Measurements from ENCODE around the gene ROBO1. TPM values are rescaled to one million over a fixed set of nuclear protein-coding genes. Genes with fewer than 3 reads are reported as not detected.

The ROBO1 gene
- total RNA-seq, 2 donors from 2014 or later = not detected

DNA sequence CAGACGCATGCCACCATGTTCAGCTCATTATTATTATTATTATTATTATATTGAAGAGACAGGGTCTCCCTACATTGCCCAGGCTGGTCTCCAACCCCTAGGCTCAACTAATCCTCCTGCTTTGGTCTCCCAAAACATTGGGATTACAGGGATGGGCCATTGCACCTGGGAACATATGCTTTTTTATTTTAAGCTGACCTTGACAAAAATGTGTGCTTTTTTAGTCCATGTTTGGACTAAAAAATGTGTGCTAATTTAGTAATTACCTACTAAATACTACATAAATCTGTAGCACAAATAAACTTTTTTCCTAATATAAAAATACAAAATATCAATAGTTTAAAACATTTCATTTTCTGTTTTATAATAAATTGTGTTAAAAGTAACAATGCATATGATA lies 693.2 kb downstream of the ROBO1 start:
- no peak for DNase-seq
- H3K4me3 Mint-ChIP-seq = no peak overlapping the region
- no peaks in the 10 kb centered on the region for H3K9me3 ChIP-seq (ENCODE audit: control insufficient read depth, low read length, poor library complexity, severe bottlenecking)
- no peak overlapping the region for H3K27ac Mint-ChIP-seq
- no peaks in the 10 kb centered on the region for H3K4me1 Mint-ChIP-seq
- no peaks in the 10 kb centered on the region for H3K36me3 Mint-ChIP-seq (ENCODE audit: low read depth)
- ATAC-seq = no peak
- H3K27me3 Mint-ChIP-seq = no peaks in the 10 kb centered on the region

DNA sequence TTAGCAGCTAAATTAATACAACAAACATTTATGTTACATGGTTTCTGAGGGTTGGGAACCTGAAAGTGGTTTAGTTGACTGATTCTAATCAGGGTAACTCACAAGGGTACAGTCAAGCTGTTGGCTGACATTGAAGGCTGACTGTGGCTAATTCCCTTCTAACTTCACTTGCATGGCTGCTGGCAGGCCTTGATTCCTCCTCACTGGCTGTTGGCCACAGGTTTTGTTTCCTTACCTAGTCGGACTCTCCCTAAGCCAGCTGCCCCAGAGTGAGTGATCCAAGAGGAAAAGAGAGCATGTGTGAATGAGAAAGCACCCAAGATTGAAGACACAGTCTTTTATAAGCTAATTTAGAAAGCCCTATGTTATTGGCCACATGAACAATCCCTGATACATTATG lies 700.1 kb downstream of the ROBO1 start:
- DNase-seq (no peak), ATAC-seq (no peak)
- H3K4me3 Mint-ChIP-seq = no peak overlapping the region
- no peaks in the 10 kb centered on the region for H3K36me3 Mint-ChIP-seq (ENCODE audit: low read depth)
- no peaks in the 10 kb centered on the region for H3K9me3 ChIP-seq (ENCODE audit: control insufficient read depth, low read length, poor library complexity, severe bottlenecking)
- H3K27ac Mint-ChIP-seq = no peak overlapping the region
- H3K4me1 Mint-ChIP-seq = no peaks in the 10 kb centered on the region
- no peaks in the 10 kb centered on the region for H3K27me3 Mint-ChIP-seq

DNA sequence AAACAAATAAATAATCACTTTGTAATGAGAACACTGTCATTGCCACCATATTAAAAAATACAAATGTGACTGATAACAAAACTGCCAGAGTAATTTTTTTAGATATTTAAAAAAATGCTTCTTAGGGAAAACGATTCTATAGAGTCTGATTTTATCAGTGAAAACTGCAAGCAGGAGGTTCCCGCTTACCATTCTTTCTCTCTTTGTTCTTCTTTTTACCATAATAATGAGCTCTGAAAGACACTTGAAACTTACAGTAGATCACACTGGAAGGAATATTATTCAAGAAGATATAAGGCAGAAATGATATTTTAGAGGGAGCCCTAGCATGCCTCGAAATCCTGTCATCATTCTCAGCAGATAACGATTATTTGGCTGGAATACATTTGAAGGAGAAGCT lies 701.3 kb downstream of the ROBO1 start:
- Mint-ChIP-seq H3K4me3 (no peak overlapping the region), H3K27me3 (no peaks in the 10 kb centered on the region), H3K4me1 (no peaks in the 10 kb centered on the region), H3K36me3 (ENCODE audit: low read depth) (no peaks in the 10 kb centered on the region), H3K27ac (no peak overlapping the region)
- no peaks in the 10 kb centered on the region for H3K9me3 ChIP-seq (ENCODE audit: control insufficient read depth, low read length, poor library complexity, severe bottlenecking)
- DNase-seq (no peak), ATAC-seq (no peak)

DNA sequence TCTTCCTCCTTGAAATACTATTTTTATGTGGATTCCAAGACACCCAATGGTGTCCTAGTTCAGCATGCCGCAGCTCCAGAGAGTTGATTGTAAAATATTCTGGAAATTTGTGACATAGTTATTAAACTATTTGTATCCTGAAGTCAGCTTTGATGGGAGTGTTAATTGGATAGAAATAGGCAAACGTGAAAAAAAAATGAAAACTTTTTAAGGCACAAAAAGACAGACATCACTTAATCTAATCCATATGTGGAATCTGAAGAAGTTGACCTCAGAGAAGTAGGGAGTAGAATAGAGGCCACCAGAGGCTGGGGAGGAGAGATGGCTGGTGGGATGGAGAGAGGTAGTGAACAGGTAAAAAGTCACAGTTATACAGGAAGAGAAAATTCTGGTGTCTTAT lies 704.2 kb downstream of the ROBO1 start:
- Mint-ChIP-seq H3K4me1 (no peaks in the 10 kb centered on the region), H3K36me3 (ENCODE audit: low read depth) (no peaks in the 10 kb centered on the region), H3K4me3 (no peak overlapping the region), H3K27me3 (no peaks in the 10 kb centered on the region), H3K27ac (no peak overlapping the region)
- no peak for ATAC-seq
- no peak for DNase-seq
- H3K9me3 ChIP-seq (ENCODE audit: control insufficient read depth, low read length, poor library complexity, severe bottlenecking) = no peaks in the 10 kb centered on the region

DNA sequence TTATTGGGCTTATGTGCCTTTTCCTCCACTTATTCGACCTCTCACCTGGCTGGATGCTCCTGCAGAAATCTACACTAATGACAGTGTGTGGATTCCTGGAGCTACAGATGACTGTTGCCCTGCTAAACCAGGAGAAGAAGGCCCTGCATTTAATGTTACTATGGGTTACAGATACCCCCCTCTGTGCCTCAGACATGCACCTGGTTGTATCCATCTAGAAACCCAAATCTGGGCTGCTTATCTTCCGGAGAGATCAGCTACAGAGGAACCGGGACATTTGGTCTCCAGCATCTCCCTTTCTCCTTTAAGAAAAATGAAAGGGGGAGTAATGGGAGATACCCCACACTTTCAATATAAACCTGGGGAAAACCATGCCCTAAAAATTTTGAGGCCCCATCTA lies 710.0 kb downstream of the ROBO1 start:
- ATAC-seq (no peak), DNase-seq (no peak)
- Mint-ChIP-seq H3K4me3 (no peak overlapping the region), H3K4me1 (no peaks in the 10 kb centered on the region), H3K27me3 (no peaks in the 10 kb centered on the region), H3K27ac (no peak overlapping the region), H3K36me3 (ENCODE audit: low read depth) (no peaks in the 10 kb centered on the region)
- H3K9me3 ChIP-seq (ENCODE audit: control insufficient read depth, low read length, poor library complexity, severe bottlenecking) = no peaks in the 10 kb centered on the region

DNA sequence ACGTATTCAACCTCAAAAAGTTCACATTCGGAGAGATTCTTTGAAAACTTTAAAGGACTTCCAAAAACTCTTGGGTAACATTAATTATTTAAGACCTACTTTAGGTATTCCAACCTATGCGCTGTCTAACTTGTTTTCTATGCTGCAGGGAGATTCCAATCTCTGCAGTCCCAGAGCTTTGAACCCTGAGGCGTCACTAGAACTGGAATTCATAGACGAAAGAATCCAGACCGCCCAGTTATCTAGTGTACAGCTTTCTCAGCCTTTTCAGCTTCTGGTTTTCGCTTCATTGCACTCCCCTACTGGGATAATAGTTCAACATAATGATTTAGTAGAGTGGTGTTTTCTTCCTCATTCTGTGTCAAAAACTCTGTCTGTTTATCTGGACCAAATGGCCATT lies 711.3 kb downstream of the ROBO1 start:
- no peak for ATAC-seq
- no peaks in the 10 kb centered on the region for H3K9me3 ChIP-seq (ENCODE audit: control insufficient read depth, low read length, poor library complexity, severe bottlenecking)
- H3K27me3 Mint-ChIP-seq = no peaks in the 10 kb centered on the region
- no peak overlapping the region for H3K27ac Mint-ChIP-seq
- no peaks in the 10 kb centered on the region for H3K36me3 Mint-ChIP-seq (ENCODE audit: low read depth)
- no peak overlapping the region for H3K4me3 Mint-ChIP-seq
- H3K4me1 Mint-ChIP-seq = no peaks in the 10 kb centered on the region
- DNase-seq = no peak

DNA sequence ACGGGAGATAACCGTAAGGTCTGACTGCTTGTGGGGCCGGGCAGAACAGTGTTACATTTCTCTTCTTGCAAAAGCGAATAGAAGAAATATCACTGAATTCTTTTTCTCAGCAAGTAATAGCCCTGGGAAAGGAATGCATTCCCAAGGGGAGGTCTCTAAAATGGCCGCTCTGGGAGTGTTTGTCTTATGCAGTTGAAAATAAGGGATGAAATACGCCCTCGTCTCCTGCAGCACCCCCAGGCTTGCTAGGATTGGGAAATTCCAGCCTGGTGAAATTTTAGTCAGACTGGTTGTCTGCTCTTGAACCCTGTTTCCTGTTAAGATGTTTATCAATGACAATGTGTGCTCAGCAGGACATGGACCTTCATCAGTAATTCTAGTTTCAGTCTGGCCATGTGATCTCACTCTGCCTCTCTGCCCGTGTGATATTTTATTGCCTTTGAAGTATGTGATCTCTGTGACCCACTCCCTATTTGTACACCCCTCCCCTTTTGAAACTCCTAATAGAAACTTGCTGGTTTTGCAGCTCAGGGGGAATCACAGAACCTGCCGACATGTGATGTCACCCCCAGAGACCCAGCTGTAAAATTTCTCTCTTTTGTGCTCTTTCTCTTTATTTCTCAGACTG lies 715.6 kb downstream of the ROBO1 start:
- no peak for ATAC-seq
- H3K9me3 ChIP-seq (ENCODE audit: control insufficient read depth, low read length, poor library complexity, severe bottlenecking) = no peaks in the 10 kb centered on the region
- no peak overlapping the region for H3K27ac Mint-ChIP-seq
- no peak for DNase-seq
- H3K4me3 Mint-ChIP-seq = no peak overlapping the region
- no peaks in the 10 kb centered on the region for H3K36me3 Mint-ChIP-seq (ENCODE audit: low read depth)
- H3K4me1 Mint-ChIP-seq = no peaks in the 10 kb centered on the region
- no peaks in the 10 kb centered on the region for H3K27me3 Mint-ChIP-seq

DNA sequence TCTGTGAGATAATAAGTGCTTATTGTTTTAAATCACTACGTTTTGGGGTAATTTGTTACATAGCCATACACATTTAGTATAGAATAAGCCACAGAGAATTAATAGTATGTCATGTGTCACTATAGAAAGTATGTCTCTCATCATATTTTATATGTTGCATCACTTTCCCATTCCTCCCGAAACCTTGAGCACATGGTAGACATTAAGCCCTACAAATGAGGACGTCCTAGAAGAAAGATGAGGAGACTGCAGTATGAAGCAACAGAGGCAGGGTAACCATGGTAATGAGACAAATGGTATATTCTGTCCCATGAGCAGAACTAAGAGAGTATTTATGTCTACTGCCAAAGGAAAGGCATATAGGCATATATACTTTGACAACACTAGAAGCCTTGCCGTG lies 720.2 kb downstream of the ROBO1 start:
- no peak overlapping the region for H3K4me3 Mint-ChIP-seq
- no peak for DNase-seq
- no peaks in the 10 kb centered on the region for H3K9me3 ChIP-seq (ENCODE audit: control insufficient read depth, low read length, poor library complexity, severe bottlenecking)

DNA sequence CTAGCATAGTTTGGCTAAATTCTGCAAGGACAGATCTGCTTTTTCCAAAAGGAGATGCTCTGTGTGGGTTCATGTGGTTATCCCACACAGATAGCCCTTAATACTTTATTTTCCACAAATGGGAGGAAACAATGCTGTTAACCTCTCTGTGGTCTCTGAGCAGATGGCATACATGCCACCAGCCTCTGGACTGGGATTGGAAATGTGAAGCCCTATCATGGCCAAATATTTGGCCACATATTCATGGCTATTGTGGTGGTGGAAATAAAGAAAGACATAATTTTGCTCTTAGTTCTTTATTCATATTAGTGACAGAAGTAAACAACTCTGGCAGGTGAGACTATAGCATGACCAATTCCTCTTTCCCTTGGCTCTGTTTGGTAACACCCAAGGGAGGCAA lies 726.2 kb downstream of the ROBO1 start:
- Mint-ChIP-seq H3K36me3 (ENCODE audit: low read depth) (no peaks in the 10 kb centered on the region), H3K27me3 (no peaks in the 10 kb centered on the region), H3K4me1 (no peaks in the 10 kb centered on the region), H3K4me3 (no peak overlapping the region), H3K27ac (no peak overlapping the region)
- H3K9me3 ChIP-seq (ENCODE audit: control insufficient read depth, low read length, poor library complexity, severe bottlenecking) = no peaks in the 10 kb centered on the region
- ATAC-seq = no peak
- no peak for DNase-seq

More for the DNA sequence above, 720.2 kb downstream of the ROBO1 start:
- H3K36me3 Mint-ChIP-seq (ENCODE audit: low read depth) = no peaks in the 10 kb centered on the region
- no peaks in the 10 kb centered on the region for H3K27me3 Mint-ChIP-seq
- no peak for ATAC-seq
- H3K27ac Mint-ChIP-seq = no peak overlapping the region
- no peaks in the 10 kb centered on the region for H3K4me1 Mint-ChIP-seq

DNA sequence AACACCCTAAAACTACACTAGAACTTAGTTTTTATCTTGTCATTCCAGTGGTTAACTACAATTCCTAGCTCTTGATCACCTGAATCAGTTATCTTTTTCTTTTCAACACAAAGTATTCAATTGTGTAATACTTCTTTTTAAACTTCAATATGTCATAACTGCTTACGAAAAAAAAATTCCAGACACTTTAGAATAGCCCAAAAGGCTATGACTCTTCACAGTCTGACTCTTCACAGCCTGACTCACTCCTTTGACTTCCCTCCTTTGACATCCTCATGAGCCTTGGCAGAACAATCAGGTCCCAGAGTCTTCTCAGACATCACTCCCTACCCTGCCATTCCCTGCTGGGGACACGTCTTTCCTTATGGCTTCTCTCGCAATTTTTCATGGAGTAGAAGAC lies 727.1 kb downstream of the ROBO1 start:
- Mint-ChIP-seq H3K4me3 (no peak overlapping the region), H3K36me3 (ENCODE audit: low read depth) (no peaks in the 10 kb centered on the region), H3K27ac (no peak overlapping the region), H3K27me3 (no peaks in the 10 kb centered on the region), H3K4me1 (no peaks in the 10 kb centered on the region)
- DNase-seq (no peak), ATAC-seq (no peak)
- no peaks in the 10 kb centered on the region for H3K9me3 ChIP-seq (ENCODE audit: control insufficient read depth, low read length, poor library complexity, severe bottlenecking)

DNA sequence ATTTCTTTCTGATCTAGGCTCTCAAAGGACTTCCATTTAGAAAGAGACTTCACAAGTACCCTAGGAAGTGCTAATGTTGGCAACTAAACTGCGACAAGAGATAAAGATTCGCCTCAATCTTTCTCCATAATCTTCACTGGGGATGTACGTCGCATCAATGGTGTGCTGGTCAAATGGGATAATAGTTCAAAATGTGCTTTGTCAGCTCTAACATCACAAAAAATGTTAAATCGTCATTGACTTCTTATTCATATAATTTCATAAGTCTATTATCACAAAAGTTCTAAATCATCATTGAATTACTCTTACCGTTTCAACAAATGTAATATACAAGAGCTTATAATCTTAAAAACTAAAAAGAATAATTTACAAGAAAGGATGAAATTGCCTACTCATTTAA lies 727.7 kb downstream of the ROBO1 start:
- H3K9me3 ChIP-seq (ENCODE audit: control insufficient read depth, low read length, poor library complexity, severe bottlenecking) = no peaks in the 10 kb centered on the region
- Mint-ChIP-seq H3K27me3 (no peaks in the 10 kb centered on the region), H3K36me3 (ENCODE audit: low read depth) (no peaks in the 10 kb centered on the region), H3K27ac (no peak overlapping the region), H3K4me1 (no peaks in the 10 kb centered on the region), H3K4me3 (no peak overlapping the region)
- no peak for ATAC-seq
- DNase-seq = no peak

DNA sequence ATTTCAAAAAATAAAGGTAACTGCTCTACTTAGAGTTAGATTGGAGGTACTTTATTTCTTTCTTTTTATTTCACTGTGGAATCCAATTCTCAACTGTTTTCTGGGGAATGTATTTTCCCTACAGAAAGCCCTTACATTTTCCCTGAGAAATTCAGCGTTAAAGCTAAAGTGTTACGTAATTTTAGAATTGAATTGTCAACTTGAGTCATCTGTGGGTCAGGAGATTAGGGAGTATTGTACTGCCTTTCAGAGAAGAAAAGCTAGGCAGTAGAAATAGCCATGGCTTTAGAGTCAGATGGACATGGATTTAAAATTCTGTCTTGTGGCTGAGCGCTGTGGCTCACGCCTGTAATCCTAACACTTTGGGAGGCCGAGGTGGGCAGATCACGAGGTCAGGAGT lies 728.6 kb downstream of the ROBO1 start:
- DNase-seq = no peak
- no peaks in the 10 kb centered on the region for H3K27me3 Mint-ChIP-seq
- H3K36me3 Mint-ChIP-seq (ENCODE audit: low read depth) = no peaks in the 10 kb centered on the region
- no peaks in the 10 kb centered on the region for H3K9me3 ChIP-seq (ENCODE audit: control insufficient read depth, low read length, poor library complexity, severe bottlenecking)
- no peak overlapping the region for H3K27ac Mint-ChIP-seq
- no peak overlapping the region for H3K4me3 Mint-ChIP-seq
- H3K4me1 Mint-ChIP-seq = no peaks in the 10 kb centered on the region
- no peak for ATAC-seq

DNA sequence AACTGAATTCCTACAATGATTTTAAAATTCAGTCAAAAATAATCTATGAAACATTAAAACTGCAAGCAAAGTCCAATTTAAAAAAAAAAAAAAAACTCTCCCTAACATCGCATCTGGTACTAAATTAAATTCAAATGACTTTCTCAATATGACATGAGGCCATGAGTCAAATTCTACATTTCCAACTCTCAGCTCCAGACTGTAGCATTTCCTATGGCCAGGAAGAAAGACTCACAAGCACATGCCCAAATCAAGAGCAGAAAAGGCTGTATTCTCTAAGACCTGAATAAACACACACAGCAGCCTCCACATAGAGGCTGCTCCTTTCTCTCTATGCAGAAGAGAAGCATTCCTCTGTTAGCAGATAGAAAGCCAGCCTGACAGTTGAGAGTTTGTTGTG lies 729.2 kb downstream of the ROBO1 start:
- Mint-ChIP-seq H3K4me1 (no peaks in the 10 kb centered on the region), H3K4me3 (no peak overlapping the region), H3K36me3 (ENCODE audit: low read depth) (no peaks in the 10 kb centered on the region), H3K27me3 (no peaks in the 10 kb centered on the region), H3K27ac (no peak overlapping the region)
- H3K9me3 ChIP-seq (ENCODE audit: control insufficient read depth, low read length, poor library complexity, severe bottlenecking) = no peaks in the 10 kb centered on the region
- ATAC-seq (no peak), DNase-seq (no peak)

DNA sequence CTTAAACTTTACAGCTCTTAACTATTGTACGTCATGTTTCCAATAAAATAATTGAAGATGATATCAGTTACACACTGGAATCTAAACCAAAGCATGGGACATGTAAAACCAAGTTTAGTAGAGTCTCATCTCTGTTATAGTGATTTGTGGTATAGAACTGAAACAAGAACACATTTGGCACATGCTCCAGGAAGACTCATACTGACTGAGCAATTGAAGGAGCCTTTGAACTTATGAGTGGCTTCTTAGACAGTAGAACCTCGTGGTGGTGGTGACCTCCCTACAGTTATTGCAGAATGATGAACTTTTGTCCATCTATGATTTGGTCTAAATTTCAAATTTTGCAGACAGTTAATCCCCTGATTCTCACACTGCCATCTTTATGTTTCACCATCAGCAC lies 729.7 kb downstream of the ROBO1 start:
- Mint-ChIP-seq H3K36me3 (ENCODE audit: low read depth) (no peaks in the 10 kb centered on the region), H3K27ac (no peak overlapping the region), H3K27me3 (no peaks in the 10 kb centered on the region), H3K4me1 (no peaks in the 10 kb centered on the region), H3K4me3 (no peak overlapping the region)
- no peaks in the 10 kb centered on the region for H3K9me3 ChIP-seq (ENCODE audit: control insufficient read depth, low read length, poor library complexity, severe bottlenecking)
- DNase-seq (no peak), ATAC-seq (no peak)
